ENCODE results near the gene FAXC. TPM values are rescaled to one million over a fixed set of nuclear protein-coding genes. Genes with fewer than 3 reads are reported as not detected.

The FAXC gene
- total RNA-seq, 2 experiments from 2014 or later, result not detected

- DNase-seq, result no peak
- Histone ChIP-seq H3K27me3 (ENCODE audit: control insufficient read depth in 1 of 2, insufficient read depth in 2 of 2, low read length in 2 of 2) (no peaks in the 10 kb centered on the region), H3K9me3 (ENCODE audit: control insufficient read depth in 1 of 2, insufficient read depth in 1 of 2, low read length in 2 of 2) (no peaks in the 10 kb centered on the region), H3K4me3 (ENCODE audit: low read length) (no peak overlapping the region), H3K27ac (ENCODE audit: low read depth in 1 of 2, low read length in 2 of 2) (no peak overlapping the region), H3K36me3 (ENCODE audit: insufficient read depth, low read length) (no peaks in the 10 kb centered on the region), H3K4me1 (ENCODE audit: insufficient read depth, low read length) (no peaks in the 10 kb centered on the region)
- intact Hi-C loops (cut with DNase I, micrococcal nuclease), result no loop called here
- Mint-ChIP-seq H3K36me3 (ENCODE audit: low read depth) (no peaks in the 10 kb centered on the region), H3K9me3 (no peaks in the 10 kb centered on the region), H3K27ac (no peak overlapping the region), H3K4me3 (no peak overlapping the region), H3K27me3 (peaks cover 6% of the 10 kb centered on the region), H3K4me1 (ENCODE audit: low read depth) (no peaks in the 10 kb centered on the region)
- TF ChIP-seq CTCF (IDR thresholded peaks at IDR 0.05), result no peak
- ChIA-PET CTCF (no interaction called here), POLR2A (no interaction called here)
- no peak for ATAC-seq (ENCODE audit: poor library complexity)
Observed at GRCh38 chr6:99312354-99312753, 37.1 kb downstream of the FAXC start.

- Mint-ChIP-seq H3K27ac (no peak overlapping the region), H3K36me3 (ENCODE audit: low read depth) (no peaks in the 10 kb centered on the region), H3K27me3 (peaks cover 7% of the 10 kb centered on the region), H3K4me3 (no peak overlapping the region), H3K9me3 (no peaks in the 10 kb centered on the region), H3K4me1 (ENCODE audit: low read depth) (no peaks in the 10 kb centered on the region)
- ChIA-PET POLR2A (no interaction called here), CTCF (no interaction called here)
- no peak for DNase-seq
- H3K4me3 ChIP-seq (ENCODE audit: low read length), result no peak overlapping the region
- H3K36me3 ChIP-seq (ENCODE audit: insufficient read depth, low read length), result no peaks in the 10 kb centered on the region
- H3K27ac ChIP-seq (ENCODE audit: low read depth in 1 of 2, low read length in 2 of 2), result no peak overlapping the region
- H3K27me3 ChIP-seq (ENCODE audit: control insufficient read depth in 1 of 2, insufficient read depth in 2 of 2, low read length in 2 of 2), result no peaks in the 10 kb centered on the region
- intact Hi-C loops (cut with DNase I, micrococcal nuclease), result no loop called here
- TF ChIP-seq CTCF (IDR thresholded peaks at IDR 0.05), result no peak
- no peaks in the 10 kb centered on the region for H3K9me3 ChIP-seq (ENCODE audit: control insufficient read depth in 1 of 2, insufficient read depth in 1 of 2, low read length in 2 of 2)
- H3K4me1 ChIP-seq (ENCODE audit: insufficient read depth, low read length), result no peaks in the 10 kb centered on the region
- no peak for ATAC-seq (ENCODE audit: poor library complexity)
Observed at GRCh38 chr6:99310553-99310952, 38.9 kb downstream of the FAXC start.

GRCh38 chr6:99309557-99309956 lies 39.9 kb downstream of the FAXC start:
- Histone ChIP-seq H3K27ac (ENCODE audit: low read depth in 1 of 2, low read length in 2 of 2) (no peak overlapping the region), H3K4me1 (ENCODE audit: insufficient read depth, low read length) (no peaks in the 10 kb centered on the region), H3K9me3 (ENCODE audit: control insufficient read depth in 1 of 2, insufficient read depth in 1 of 2, low read length in 2 of 2) (no peaks in the 10 kb centered on the region), H3K27me3 (ENCODE audit: control insufficient read depth in 1 of 2, insufficient read depth in 2 of 2, low read length in 2 of 2) (no peaks in the 10 kb centered on the region), H3K36me3 (ENCODE audit: insufficient read depth, low read length) (no peaks in the 10 kb centered on the region), H3K4me3 (ENCODE audit: low read length) (no peak overlapping the region)
- Mint-ChIP-seq H3K27ac (no peak overlapping the region), H3K4me3 (no peak overlapping the region), H3K36me3 (ENCODE audit: low read depth) (no peaks in the 10 kb centered on the region), H3K27me3 (peaks cover 7% of the 10 kb centered on the region), H3K4me1 (ENCODE audit: low read depth) (no peaks in the 10 kb centered on the region), H3K9me3 (no peaks in the 10 kb centered on the region)
- TF ChIP-seq CTCF (IDR thresholded peaks at IDR 0.05), result no peak
- ChIA-PET POLR2A (no interaction called here), CTCF (no interaction called here)
- ATAC-seq (ENCODE audit: poor library complexity) (no peak), DNase-seq (no peak)
- intact Hi-C loops (cut with DNase I, micrococcal nuclease), result no loop called here
